ENCODE data around the gene MRPS17. TPM values are rescaled to one million over a fixed set of nuclear protein-coding genes. Genes with fewer than 3 reads are reported as not detected.

Gene MRPS17
- total RNA-seq, 1 experiment from 2014 or later: 22.7 TPM

- Mint-ChIP-seq H3K27ac (ENCODE audit: unreplicated experiment) (no peak overlapping the region), H3K9me3 (ENCODE audit: unreplicated experiment) (no peaks in the 10 kb centered on the region), H3K36me3 (ENCODE audit: insufficient read depth, unreplicated experiment) (peaks cover 50% of the 10 kb centered on the region), H3K4me3 (ENCODE audit: unreplicated experiment) (no peak overlapping the region), H3K4me1 (ENCODE audit: low read depth, unreplicated experiment) (no peaks in the 10 kb centered on the region), H3K27me3 (ENCODE audit: insufficient read depth, unreplicated experiment) (no peaks in the 10 kb centered on the region)
- H3K36me3 ChIP-seq (ENCODE audit: control insufficient read depth, insufficient read depth, low read length): peaks cover 1% of the 10 kb centered on the region
- no peaks in the 10 kb centered on the region for H3K9me3 ChIP-seq
- no peaks in the 10 kb centered on the region for H3K4me1 ChIP-seq
- H3K4me3 ChIP-seq (ENCODE audit: low read depth, low read length): no peak overlapping the region
- TF ChIP-seq CTCF (IDR thresholded peaks at IDR 0.05; ENCODE audit: insufficient read depth in 1 of 2, low read depth in 1 of 2, low read length in 1 of 2, severe bottlenecking in 1 of 2, unreplicated experiment in 1 of 2): no peak
- BruUV-seq (replicated peaks): no TSS peak
- CTCF ChIA-PET: interaction anchor here (0.6 kb wide), 1 partner anchor 69 kb away, joined by 3 read pairs; no protein-coding TSS in a partner anchor
- no peaks in the 10 kb centered on the region for H3K27me3 ChIP-seq (replicated peaks; ENCODE audit: control insufficient read depth, insufficient read depth, low read length)
- POLR2A ChIA-PET: no interaction called here
- DNase-seq: no peak
- intact Hi-C loops (cut with micrococcal nuclease; ENCODE audit: unreplicated experiment): no loop called here
Measured at GRCh38 chr7:55996856-55997500, 45.3 kb downstream of the MRPS17 start.

DNA sequence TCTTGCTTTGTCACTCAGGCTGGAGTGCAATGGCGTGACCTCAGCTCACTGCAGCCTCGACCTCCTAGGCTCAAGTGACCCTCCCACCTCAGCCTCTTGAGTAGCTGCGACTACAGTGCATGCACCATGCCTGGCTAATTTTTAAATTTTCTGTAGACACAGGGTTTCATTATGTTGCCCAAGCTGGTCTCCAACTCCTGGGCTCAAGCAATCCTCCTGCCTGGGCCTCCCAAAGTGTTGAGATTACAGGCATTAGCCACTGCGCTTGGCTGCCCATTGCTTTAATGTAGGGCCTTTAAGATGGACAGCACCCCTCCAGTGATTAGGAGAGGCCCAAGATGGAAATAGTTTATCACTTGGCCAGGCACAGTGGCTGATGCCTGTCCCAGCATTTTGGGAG is 52.1 kb downstream of the MRPS17 start:
- H3K9me3 Mint-ChIP-seq (ENCODE audit: unreplicated experiment): no peaks in the 10 kb centered on the region
- no peak overlapping the region for H3K4me3 Mint-ChIP-seq (ENCODE audit: unreplicated experiment)
- H3K27me3 Mint-ChIP-seq (ENCODE audit: insufficient read depth, unreplicated experiment): no peaks in the 10 kb centered on the region
- no TSS peak for BruUV-seq (replicated peaks)
- H3K36me3 ChIP-seq (ENCODE audit: control insufficient read depth, insufficient read depth, low read length): no peaks in the 10 kb centered on the region
- intact Hi-C loops (cut with micrococcal nuclease; ENCODE audit: unreplicated experiment): no loop called here
- TF ChIP-seq CTCF (IDR thresholded peaks at IDR 0.05; ENCODE audit: insufficient read depth in 1 of 2, low read depth in 1 of 2, low read length in 1 of 2, severe bottlenecking in 1 of 2, unreplicated experiment in 1 of 2): no peak
- no peak for DNase-seq
- H3K4me3 ChIP-seq (ENCODE audit: low read depth, low read length): no peak overlapping the region
- no peaks in the 10 kb centered on the region for H3K27me3 ChIP-seq (replicated peaks; ENCODE audit: control insufficient read depth, insufficient read depth, low read length)
- no peak overlapping the region for H3K27ac Mint-ChIP-seq (ENCODE audit: unreplicated experiment)
- peaks cover 14% of the 10 kb centered on the region for H3K4me1 Mint-ChIP-seq (ENCODE audit: low read depth, unreplicated experiment)
- no peaks in the 10 kb centered on the region for H3K9me3 ChIP-seq
- ChIA-PET POLR2A (interaction anchor here (0.6 kb wide), 1 partner anchor 47 kb away, joined by 3 read pairs; the partner anchor contains the start of gene PSPH), CTCF (no interaction called here)
- H3K36me3 Mint-ChIP-seq (ENCODE audit: insufficient read depth, unreplicated experiment): peaks cover 43% of the 10 kb centered on the region
- peaks cover 23% of the 10 kb centered on the region for H3K4me1 ChIP-seq

Other genes with a start within 250 kb of the MRPS17 start
- gene SEPTIN14, start 89.1 kb upstream of the MRPS17 start, total RNA-seq (2022): not detected in 2 replicates
- gene ZNF713, start 64.4 kb upstream of the MRPS17 start, total RNA-seq (2022): 1.9 and 2.8 TPM in 2 replicates
- gene NIPSNAP2, start 12.7 kb downstream of the MRPS17 start, total RNA-seq (2022): 59.3 and 63.4 TPM in 2 replicates
- gene PSPH, start 99.6 kb downstream of the MRPS17 start, total RNA-seq (2022): 107 and 111 TPM in 2 replicates
- gene CCT6A, start 99.9 kb downstream of the MRPS17 start, total RNA-seq (2022): 242 and 248 TPM in 2 replicates
- 150 and 172 TPM in 2 replicates for gene SUMF2, start 112.4 kb downstream of the MRPS17 start, total RNA-seq (2022)
- gene PHKG1, start 141.1 kb downstream of the MRPS17 start, total RNA-seq (2022): 1.1 and 1.6 TPM in 2 replicates
- gene CHCHD2, start 154.6 kb downstream of the MRPS17 start, total RNA-seq (2022): 454 and 459 TPM in 2 replicates
- not detected in 2 replicates for gene NUPR2, start 164.5 kb downstream of the MRPS17 start, total RNA-seq (2022)

Measured in Caco-2 (cell line).